ENCODE measurements around the gene CLPSL1. TPM values are rescaled to one million over a fixed set of nuclear protein-coding genes. Genes with fewer than 3 reads are reported as not detected.

CLPSL1 gene
- total and polyA plus RNA-seq, 7 donors = not detected

- Histone ChIP-seq H3K4me3 (no peak overlapping the region), H3K27ac (no peak overlapping the region), H3K4me1 (no peaks in the 10 kb centered on the region), H3K36me3 (no peaks in the 10 kb centered on the region), H3K9me3 (no peaks in the 10 kb centered on the region), H3K27me3 (peaks cover 13 to 46% (median 25%) of the 10 kb centered on the region in 3 donors)
- WGBS, 2 donors = 61 to 73% methylated on average over 2 of the region's 2 CpGs
- intact Hi-C loops (cut with DNase I) = no loop called here
- DNase-seq = no peak
- no peak for TF ChIP-seq EP300 (IDR thresholded peaks at IDR 0.05)
- TF ChIP-seq POLR2A (IDR thresholded peaks at IDR 0.05) = no peak
- no peak for TF ChIP-seq CTCF (IDR thresholded peaks at IDR 0.05)
- TF ChIP-seq POLR2AphosphoS5 (IDR thresholded peaks at IDR 0.05) = no peak
These were observed 3.4 kb downstream of the CLPSL1 start for GRCh38 chr6:35784200-35784599.

GRCh38 chr6:35786272-35786671 lies 5.5 kb downstream of the CLPSL1 start:
- DNase-seq = no peak
- TF ChIP-seq EP300 (IDR thresholded peaks at IDR 0.05) (no peak), POLR2AphosphoS5 (IDR thresholded peaks at IDR 0.05) (no peak), CTCF (IDR thresholded peaks at IDR 0.05) (no peak), POLR2A (IDR thresholded peaks at IDR 0.05) (no peak)
- Histone ChIP-seq H3K27me3 (peaks cover 13 to 41% (median 19%) of the 10 kb centered on the region in 3 donors), H3K9me3 (no peaks in the 10 kb centered on the region), H3K27ac (no peak overlapping the region), H3K4me1 (no peaks in the 10 kb centered on the region), H3K4me3 (no peak overlapping the region), H3K36me3 (no peaks in the 10 kb centered on the region)
- WGBS, 2 donors = 62 to 77% methylated on average over 2 of the region's 2 CpGs
- intact Hi-C loops (cut with DNase I) = no loop called here

GRCh38 chr6:35786810-35787209 lies 6.0 kb downstream of the CLPSL1 start:
- Histone ChIP-seq H3K27me3 (peaks cover 13 to 41% (median 19%) of the 10 kb centered on the region in 3 donors), H3K9me3 (no peaks in the 10 kb centered on the region), H3K36me3 (no peaks in the 10 kb centered on the region), H3K27ac (no peak overlapping the region), H3K4me1 (no peaks in the 10 kb centered on the region), H3K4me3 (no peak overlapping the region)
- 30 to 43% methylated on average over 25 of the region's 25 CpGs for WGBS, 2 donors
- no peak for DNase-seq
- no peak for TF ChIP-seq POLR2A (IDR thresholded peaks at IDR 0.05)
- TF ChIP-seq POLR2AphosphoS5 (IDR thresholded peaks at IDR 0.05) = no peak
- TF ChIP-seq EP300 (IDR thresholded peaks at IDR 0.05) = no peak
- no peak for TF ChIP-seq CTCF (IDR thresholded peaks at IDR 0.05)
- intact Hi-C loops (cut with DNase I) = no loop called here

GRCh38 chr6:35787266-35788218 lies 6.7 kb downstream of the CLPSL1 start:
- 42 to 79% methylated on average over 13 of the region's 13 CpGs for WGBS, 2 donors
- H3K36me3 ChIP-seq = no peaks in the 10 kb centered on the region
- H3K27ac ChIP-seq = no peak overlapping the region
- no peaks in the 10 kb centered on the region for H3K9me3 ChIP-seq
- intact Hi-C loops (cut with DNase I) = no loop called here
- no peaks in the 10 kb centered on the region for H3K4me1 ChIP-seq
- DNase-seq = no peak
- peaks cover 13 to 39% (median 19%) of the 10 kb centered on the region in 3 donors for H3K27me3 ChIP-seq
- H3K4me3 ChIP-seq = no peak overlapping the region
- TF ChIP-seq POLR2A (IDR thresholded peaks at IDR 0.05) (no peak), POLR2AphosphoS5 (IDR thresholded peaks at IDR 0.05) (no peak), EP300 (IDR thresholded peaks at IDR 0.05) (no peak), CTCF (IDR thresholded peaks at IDR 0.05) (no peak)

Measured in sigmoid colon (tissue), 7 donors.